A673 (cell line): ENCODE data around the gene SLC25A25. TPM values are rescaled to one million over a fixed set of nuclear protein-coding genes. Genes with fewer than 3 reads are reported as not detected.

ENCODE experiments used
- BruUV-seq: library from RNA; stranded (reverse); fragments of 400-500 nt; replicated peaks from 2 replicates; lab custom pipeline; 2021; lab: Mats Ljungman, UMichigan
- CTCF ChIA-PET: fragments of 300-600 bp; sonication (Branson Sonifier 250); formaldehyde crosslinking; loops from one replicate; lab custom pipeline; 2022; ENCODE audit warnings: antibody characterized with exemption; lab: Charles Lee
- POLR2A ChIA-PET: fragments of 300-600 bp; sonication (Branson Sonifier 250); formaldehyde crosslinking; loops from one replicate; lab custom pipeline; 2022; ENCODE audit warnings: antibody characterized with exemption; ENCODE audit not compliant: low non-redundant PET; lab: Charles Lee
- DNase-seq: peaks from one replicate; pipeline ENCODE4 v3.0.0-alpha.2; 2015; ENCODE audit warnings: low spot score
- H3K27ac ChIP-seq: fragments of 200-600 bp; sonication (generic); 2 replicates; pipeline ENCODE4 v1.5.1; 2016; ENCODE audit warnings: mixed run types, low read depth, mild to moderate bottlenecking, mixed read lengths, antibody characterized with exemption, low read length; ENCODE audit not compliant: poor library complexity, severe bottlenecking
- H3K27me3 ChIP-seq: fragments of 200-600 bp; sonication (generic); replicated peaks from 2 replicates; pipeline ENCODE4 v1.6.1; 2017; ENCODE audit warnings: mixed run types, low read depth, mild to moderate bottlenecking, mixed read lengths, antibody characterized with exemption, low read length; ENCODE audit not compliant: insufficient read depth, poor library complexity
- H3K36me3 ChIP-seq: fragments of 200-600 bp; sonication (generic); 2 replicates; pipeline ENCODE4 v1.6.1; 2016; ENCODE audit warnings: mixed run types, mild to moderate bottlenecking, mixed read lengths, antibody characterized with exemption, low read length; ENCODE audit not compliant: insufficient read depth, poor library complexity, severe bottlenecking
- H3K4me1 ChIP-seq: fragments of 200-600 bp; sonication (generic); 2 replicates; pipeline ENCODE4 v1.6.1; 2017; ENCODE audit warnings: mixed run types, mild to moderate bottlenecking, mixed read lengths, antibody characterized with exemption, low read length; ENCODE audit not compliant: insufficient read depth, poor library complexity, severe bottlenecking
- H3K4me3 ChIP-seq: fragments of 200-600 bp; sonication (generic); 2 replicates; pipeline ENCODE4 v1.5.1; 2016; ENCODE audit warnings: low read depth, mixed run types, mild to moderate bottlenecking, mixed read lengths, low read length; ENCODE audit not compliant: poor library complexity, severe bottlenecking
- H3K9me3 ChIP-seq: fragments of 200-600 bp; sonication (generic); 2 replicates; pipeline ENCODE4 v1.6.1; 2016; ENCODE audit warnings: mixed run types, low read depth, mild to moderate bottlenecking, mixed read lengths, antibody characterized with exemption, low read length; ENCODE audit not compliant: poor library complexity, severe bottlenecking
- CTCF ChIP-seq: fragments of 300-800, 200-600 bp; sonication (generic); conservative IDR thresholded peaks from 2 replicates; pipeline ENCODE4 v1.5.1; 2017; ENCODE audit warnings: low read depth, mild to moderate bottlenecking, antibody characterized with exemption, low read length, moderate library complexity, mixed read lengths
- EZH2 ChIP-seq: fragments of 200-600 bp; sonication (generic); IDR thresholded peaks from 2 replicates; pipeline ENCODE4 v1.6.1; 2017; ENCODE audit warnings: borderline replicate concordance, low read depth, mild to moderate bottlenecking, mixed read lengths, antibody characterized with exemption, low read length; ENCODE audit not compliant: poor library complexity, severe bottlenecking
- intact Hi-C: fragments of 100-400 bp; cut with micrococcal nuclease; formaldehyde crosslinking; loops from one replicate; pipeline ENCODE4 v1.10.0; 2022; ENCODE audit not compliant: unreplicated experiment
- total RNA-seq: library from RNA; stranded (reverse); gene quantifications from 2 replicates; pipeline ENCODE4 v1.2.3, GENCODE V29; 2021

The SLC25A25 gene
- total RNA-seq, 1 experiment from 2014 or later, result 24.7 TPM

DNA sequence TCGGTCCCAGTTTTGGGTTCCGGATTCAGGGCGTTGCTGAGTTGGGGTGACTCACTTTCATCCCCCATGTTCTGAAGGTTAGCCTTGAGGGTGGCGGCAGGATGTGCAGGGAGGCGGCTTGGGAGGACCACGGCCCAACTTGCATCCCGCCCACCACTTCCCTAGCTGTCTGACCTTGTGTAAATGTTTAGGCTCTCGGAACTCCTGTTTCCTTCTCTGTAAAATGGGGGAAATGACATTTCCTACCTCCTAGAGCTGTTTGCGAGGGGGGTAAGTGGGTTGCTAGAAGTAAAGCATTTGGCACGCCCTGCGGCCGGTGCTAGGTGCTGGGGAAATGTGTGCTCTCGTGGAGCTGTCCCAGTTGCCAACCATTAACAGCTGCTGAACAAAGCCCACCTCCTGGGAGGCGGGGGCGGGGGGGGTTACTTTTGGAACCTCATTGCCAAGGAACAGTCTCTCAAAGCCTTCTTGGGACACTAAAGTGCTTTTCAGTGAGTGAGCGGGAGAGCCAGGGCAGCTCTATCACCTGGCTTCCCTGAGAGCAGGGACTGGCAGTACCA is 32.0 kb downstream of the SLC25A25 start:
- Histone ChIP-seq H3K9me3 (no peaks in the 10 kb centered on the region), H3K36me3 (peaks cover 38% of the 10 kb centered on the region), H3K4me3 (no peak overlapping the region), H3K4me1 (peaks cover 33% of the 10 kb centered on the region), H3K27ac (peak overlapping the region; percentile 35), H3K27me3 (no peaks in the 10 kb centered on the region)
- CTCF ChIA-PET, result no interaction called here
- intact Hi-C loops, result no loop called here
- TF ChIP-seq EZH2 (no peak), CTCF (no peak)
- BruUV-seq, result no TSS peak
- DNase-seq, result no peak
- POLR2A ChIA-PET, result no interaction called here

DNA sequence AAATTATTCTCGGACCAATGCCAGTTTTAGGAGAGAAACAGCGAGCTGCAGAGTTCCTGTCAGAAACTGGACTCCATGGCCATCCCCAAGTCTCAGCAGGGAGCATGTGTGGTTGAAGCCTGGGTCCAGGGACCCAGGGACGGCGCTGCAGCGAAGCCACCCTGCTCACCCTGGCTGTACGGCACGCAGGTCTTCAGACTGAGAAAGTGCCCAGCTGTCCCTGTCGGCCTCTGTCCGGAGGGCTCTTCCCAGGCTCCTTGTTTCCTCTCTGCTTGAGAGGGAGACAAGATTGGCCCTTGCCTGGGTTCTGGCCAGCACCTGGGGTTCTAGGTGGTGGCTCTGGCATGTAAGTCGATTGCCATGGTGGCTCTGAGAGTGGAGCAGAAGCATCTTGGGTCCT is 32.5 kb downstream of the SLC25A25 start:
- H3K27me3 ChIP-seq, result no peaks in the 10 kb centered on the region
- TF ChIP-seq EZH2 (no peak), CTCF (no peak)
- ChIA-PET POLR2A (no interaction called here), CTCF (interaction anchor here (1.1 kb wide), 1 partner anchor 17 kb away, joined by 5 read pairs; no protein-coding TSS in a partner anchor)
- BruUV-seq, result no TSS peak
- H3K36me3 ChIP-seq, result peaks cover 42% of the 10 kb centered on the region
- peak overlapping the region; percentile 35 for H3K27ac ChIP-seq
- peaks cover 28% of the 10 kb centered on the region for H3K4me1 ChIP-seq
- H3K9me3 ChIP-seq, result no peaks in the 10 kb centered on the region
- H3K4me3 ChIP-seq, result no peak overlapping the region
- no peak for DNase-seq
- intact Hi-C loops, result no loop called here

GRCh38 chr9:128101231-128101661 is 33.2 kb downstream of the SLC25A25 start:
- Histone ChIP-seq H3K27ac (no peak overlapping the region), H3K4me1 (peaks cover 28% of the 10 kb centered on the region), H3K36me3 (peaks cover 48% of the 10 kb centered on the region), H3K9me3 (no peaks in the 10 kb centered on the region), H3K27me3 (no peaks in the 10 kb centered on the region), H3K4me3 (no peak overlapping the region)
- no peak for DNase-seq
- TF ChIP-seq CTCF, result no peak
- no peak for TF ChIP-seq EZH2
- no TSS peak for BruUV-seq
- CTCF ChIA-PET, result interaction anchor here (1.1 kb wide), 1 partner anchor 16 kb away, joined by 5 read pairs; no protein-coding TSS in a partner anchor
- POLR2A ChIA-PET, result no interaction called here
- intact Hi-C loops, result no loop called here
